Measurements from ENCODE around the gene PAX5.

DNA sequence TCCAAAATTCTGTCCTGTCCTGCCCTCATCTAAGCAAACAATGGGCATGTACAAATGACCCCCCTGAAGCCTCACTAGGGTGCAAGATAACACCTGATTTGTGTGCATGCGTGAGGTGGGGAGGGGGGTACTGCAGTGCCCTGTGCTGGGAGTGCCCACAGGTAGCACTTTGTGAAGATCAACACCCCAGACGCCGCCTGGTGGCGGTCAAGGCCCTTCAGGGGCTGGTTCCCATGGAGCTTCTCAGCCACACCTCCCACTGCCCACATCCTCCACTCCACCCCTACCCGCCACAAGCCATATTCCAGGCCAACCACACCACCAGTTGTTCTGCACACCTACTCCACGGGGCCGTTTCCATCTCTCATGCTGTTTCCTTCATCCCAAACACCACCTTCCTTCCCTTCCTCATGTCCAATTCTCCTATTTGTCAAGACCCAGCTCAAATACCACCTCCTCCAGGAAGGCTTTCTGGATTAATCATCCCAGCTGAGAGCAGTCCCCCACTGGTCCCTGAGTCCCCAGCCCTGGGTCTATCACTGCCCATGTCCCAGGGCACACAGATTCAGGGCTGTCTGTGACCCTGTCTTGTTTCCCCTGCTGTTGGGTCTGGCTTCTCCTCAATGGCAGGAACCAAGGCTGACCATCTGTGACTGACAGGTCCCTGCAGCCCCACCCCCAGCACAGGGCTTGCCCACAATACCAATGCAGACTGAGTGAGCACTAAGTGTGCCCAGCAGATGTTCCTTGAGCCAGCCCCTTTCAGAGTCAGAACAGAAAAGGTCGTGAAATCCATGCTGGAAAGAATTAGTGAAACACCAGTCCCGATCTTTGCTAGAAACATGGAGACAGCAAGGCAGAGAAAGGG is 178.4 kb downstream of the PAX5 start:
- TF ChIP-seq, protein P1, sequence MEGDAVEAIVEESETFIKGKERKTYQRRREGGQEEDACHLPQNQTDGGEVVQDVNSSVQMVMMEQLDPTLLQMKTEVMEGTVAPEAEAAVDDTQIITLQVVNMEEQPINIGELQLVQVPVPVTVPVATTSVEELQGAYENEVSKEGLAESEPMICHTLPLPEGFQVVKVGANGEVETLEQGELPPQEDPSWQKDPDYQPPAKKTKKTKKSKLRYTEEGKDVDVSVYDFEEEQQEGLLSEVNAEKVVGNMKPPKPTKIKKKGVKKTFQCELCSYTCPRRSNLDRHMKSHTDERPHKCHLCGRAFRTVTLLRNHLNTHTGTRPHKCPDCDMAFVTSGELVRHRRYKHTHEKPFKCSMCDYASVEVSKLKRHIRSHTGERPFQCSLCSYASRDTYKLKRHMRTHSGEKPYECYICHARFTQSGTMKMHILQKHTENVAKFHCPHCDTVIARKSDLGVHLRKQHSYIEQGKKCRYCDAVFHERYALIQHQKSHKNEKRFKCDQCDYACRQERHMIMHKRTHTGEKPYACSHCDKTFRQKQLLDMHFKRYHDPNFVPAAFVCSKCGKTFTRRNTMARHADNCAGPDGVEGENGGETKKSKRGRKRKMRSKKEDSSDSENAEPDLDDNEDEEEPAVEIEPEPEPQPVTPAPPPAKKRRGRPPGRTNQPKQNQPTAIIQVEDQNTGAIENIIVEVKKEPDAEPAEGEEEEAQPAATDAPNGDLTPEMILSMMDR (conservative IDR thresholded peaks at IDR 0.05): peak; percentile 65
- no peak for TF ChIP-seq ZFX (IDR thresholded peaks at IDR 0.05)
